ENCODE measurements around the gene LPCAT3. TPM values are rescaled to one million over a fixed set of nuclear protein-coding genes. Genes with fewer than 3 reads are reported as not detected.

LPCAT3 gene
- total RNA-seq, 1 experiment from 2014 or later: 54.3 TPM

GRCh38 chr12:6928703-6929407 lies 89.4 kb downstream of the LPCAT3 start:
- in situ Hi-C loops (cut with HindIII; ENCODE audit: low pct_unique_long_range_greater_than_20kb, low sequenced_read_pairs) (no loop called here), intact Hi-C loops (cut with micrococcal nuclease; ENCODE audit: unreplicated experiment) (no loop called here)
- POLR2A ChIA-PET: no interaction called here
- Histone ChIP-seq H3K36me3 (ENCODE audit: control insufficient read depth, insufficient read depth, low read length) (no peaks in the 10 kb centered on the region; the same call in none of the 2 replicates), H3K4me1 (ENCODE audit: control insufficient read depth, insufficient read depth, low read length) (peaks cover 49% of the 10 kb centered on the region), H3K27ac (ENCODE audit: low read length) (peak overlapping the region; percentile 95), H3K4me3 (ENCODE audit: low read depth in 2 of 2, low read length in 2 of 2) (peak overlapping the region; percentile 73 to 83), H3K27me3 (ENCODE audit: control insufficient read depth, insufficient read depth, low read length) (no peaks in the 10 kb centered on the region), H3K9me3 (ENCODE audit: control insufficient read depth, insufficient read depth, low read depth, low read length) (no peaks in the 10 kb centered on the region)
- TSS peak; percentile 62 for BruUV-seq (replicated peaks)
- ATAC-seq (no peak), DNase-seq (ENCODE audit: low read depth, low spot score) (no peak)
- TF ChIP-seq SIN3A (IDR thresholded peaks at IDR 0.05; ENCODE audit: borderline replicate concordance, insufficient read depth, low read depth, low read length) (no peak), CTCF (IDR thresholded peaks at IDR 0.05) (no peak), POLR2AphosphoS5 (IDR thresholded peaks at IDR 0.05; ENCODE audit: low read depth, low read length) (0 out of 2 replicates have a peak, but pooled peaks have one; percentile 16)
- CTCF ChIA-PET: interaction anchor here (0.6 kb wide), 1 partner anchor 58 kb away, joined by 4 read pairs; no protein-coding TSS in a partner anchor

- TF ChIP-seq TCF7L2 (IDR thresholded peaks at IDR 0.05; ENCODE audit: low read depth, low read length): no peak
- no peak for TF ChIP-seq POLR2AphosphoS5 (IDR thresholded peaks at IDR 0.05; ENCODE audit: low read depth, low read length)
- no peak for TF ChIP-seq SIN3A (IDR thresholded peaks at IDR 0.05; ENCODE audit: borderline replicate concordance, insufficient read depth, low read depth, low read length)
- TF ChIP-seq REST (IDR thresholded peaks at IDR 0.05; ENCODE audit: insufficient read depth in 1 of 2, low read depth in 2 of 2, low read length in 1 of 2): no peak
- no peak for TF ChIP-seq CTCF (IDR thresholded peaks at IDR 0.05)
- no peaks in the 10 kb centered on the region for H3K9me3 ChIP-seq (ENCODE audit: control insufficient read depth, insufficient read depth, low read depth, low read length)
- H3K4me3 ChIP-seq (ENCODE audit: low read depth in 2 of 2, low read length in 2 of 2): peak overlapping the region; percentile 73 to 83
- ChIA-PET POLR2A (no interaction called here), CTCF (no interaction called here)
- in situ Hi-C loops (cut with HindIII; ENCODE audit: low pct_unique_long_range_greater_than_20kb, low sequenced_read_pairs) (no loop called here), intact Hi-C loops (cut with micrococcal nuclease; ENCODE audit: unreplicated experiment) (no loop called here)
- ATAC-seq: no peak
- H3K27ac ChIP-seq (ENCODE audit: low read length): peak overlapping the region; percentile 95
- no TSS peak for BruUV-seq (replicated peaks)
- H3K36me3 ChIP-seq (ENCODE audit: control insufficient read depth, insufficient read depth, low read length): no peaks in the 10 kb centered on the region; the same call in none of the 2 replicates
- peaks cover 42% of the 10 kb centered on the region for H3K4me1 ChIP-seq (ENCODE audit: control insufficient read depth, insufficient read depth, low read length)
- no peaks in the 10 kb centered on the region for H3K27me3 ChIP-seq (ENCODE audit: control insufficient read depth, insufficient read depth, low read length)
- no peak for DNase-seq (ENCODE audit: low read depth, low spot score)
Measured at GRCh38 chr12:6928022-6928702, 90.1 kb downstream of the LPCAT3 start.

Data from Panc1 (cell line).